Endothelial cell of umbilical vein (primary cell): ENCODE measurements around the gene INPP4B. TPM values are rescaled to one million over a fixed set of nuclear protein-coding genes. Genes with fewer than 3 reads are reported as not detected.

Experiments used
- BruUV-seq: library from RNA; stranded (reverse); fragments of 400-500 nt; replicated peaks from 2 replicates; lab custom pipeline; 2021; lab: Mats Ljungman, UMichigan
- CTCF ChIA-PET: fragments of 300-600, 350-600 bp; sonication (Branson Sonifier 250); formaldehyde crosslinking; loops from one replicate; lab custom pipeline; 2021; ENCODE audit warnings: antibody characterized with exemption, inconsistent platforms; lab: Charles Lee
- POLR2A ChIA-PET: fragments of 300-600, 350-600 bp; sonication (Branson Sonifier 250); formaldehyde crosslinking; loops from one replicate; lab custom pipeline; 2021; ENCODE audit warnings: antibody characterized with exemption, inconsistent platforms; lab: Charles Lee
- DNase-seq: peaks from one replicate; pipeline ENCODE4 v3.0.0-alpha.2; 2011; ENCODE audit warnings: low read depth, low spot score
- FAIRE-seq: peaks from 2 replicates; lab custom pipeline; 2011; peaks lifted over from hg19 to GRCh38; lab: Jason Lieb, UNC
- H2AFZ ChIP-seq: 2 replicates; pipeline ENCODE4 v1.6.0; 2012; ENCODE audit warnings: low read depth, low read length, control low read depth, inconsistent platforms
- H3K27ac ChIP-seq: 2 replicates; pipeline ENCODE4 v1.5.1; 2011; ENCODE audit warnings: low read depth, mild to moderate bottlenecking, control low read depth, low read length, moderate library complexity; ENCODE audit not compliant: insufficient read depth
- H3K27me3 ChIP-seq, 2 experiments: 2 replicates each; pipeline versions ENCODE4 v1.6.0 to v1.6.1; 2011; ENCODE audit warnings: low read length in 2 of 2, mixed read lengths in 1 of 2; ENCODE audit not compliant: control insufficient read depth in 2 of 2, insufficient read depth in 2 of 2
- H3K36me3 ChIP-seq, 2 experiments: 2 replicates in 1 of 2; 3 replicates in 1 of 2; pipeline ENCODE4 v1.5.1; 2011; ENCODE audit warnings: low read length in 2 of 2, mild to moderate bottlenecking in 1 of 2, moderate library complexity in 1 of 2; ENCODE audit not compliant: control insufficient read depth in 2 of 2, insufficient read depth in 2 of 2; ENCODE audit errors: extremely low read depth in 1 of 2
- H3K4me1 ChIP-seq: 3 replicates; pipeline ENCODE4 v1.5.1; 2011; ENCODE audit warnings: mild to moderate bottlenecking, low read length; ENCODE audit not compliant: control insufficient read depth, insufficient read depth; ENCODE audit errors: extremely low read depth
- H3K4me2 ChIP-seq: 2 replicates; pipeline ENCODE4 v1.6.1; 2011; ENCODE audit warnings: low read length, control low read depth, mixed read lengths; ENCODE audit not compliant: insufficient read depth
- H3K4me3 ChIP-seq, 3 experiments: fragments of 200-600 bp in 1 of 3; sonication (generic), shearing (Covaris generic) in 1 of 3; replicated peaks in 1 of 3; 2 replicates each; pipeline ENCODE4 v1.5.1; 2011 to 2016; ENCODE audit warnings: control low read depth in 3 of 3, low read length in 3 of 3, mild to moderate bottlenecking in 2 of 3, inconsistent platforms in 1 of 3, low read depth in 1 of 3, moderate library complexity in 1 of 3; ENCODE audit not compliant: insufficient read depth in 1 of 3
- H3K79me2 ChIP-seq: 2 replicates; pipeline ENCODE4 v1.6.0; 2012; ENCODE audit warnings: low read length, inconsistent platforms; ENCODE audit not compliant: control insufficient read depth, insufficient read depth
- H3K9ac ChIP-seq: replicated peaks from 2 replicates; pipeline ENCODE3; 2011; ENCODE audit warnings: low read length, control low read depth; ENCODE audit not compliant: insufficient read depth; ENCODE audit errors: extremely low read depth
- H3K9me1 ChIP-seq: replicated peaks from 3 replicates; pipeline ENCODE4 v1.6.0; 2011; ENCODE audit warnings: mild to moderate bottlenecking, low read length; ENCODE audit not compliant: control insufficient read depth, insufficient read depth; ENCODE audit errors: extremely low read depth
- H3K9me3 ChIP-seq: replicated peaks from 2 replicates; pipeline ENCODE4 v1.5.1; 2012; ENCODE audit warnings: low read length, inconsistent platforms; ENCODE audit not compliant: control insufficient read depth, insufficient read depth
- H4K20me1 ChIP-seq: replicated peaks from 2 replicates; pipeline ENCODE3; 2011; ENCODE audit warnings: mild to moderate bottlenecking, low read length; ENCODE audit not compliant: control insufficient read depth, insufficient read depth; ENCODE audit errors: extremely low read depth
- EZH2 ChIP-seq: IDR thresholded peaks from 2 replicates; pipeline ENCODE4 v1.6.1; 2012; ENCODE audit warnings: borderline replicate concordance, low read depth, mild to moderate bottlenecking, moderate library complexity, low read length, inconsistent platforms; ENCODE audit not compliant: severe bottlenecking
- FOS ChIP-seq: IDR thresholded peaks from 2 replicates; pipeline ENCODE4 v1.6.1; 2011; ENCODE audit warnings: mild to moderate bottlenecking, low read length, moderate library complexity, borderline replicate concordance; ENCODE audit not compliant: insufficient read depth
- GATA2 ChIP-seq: IDR thresholded peaks from 2 replicates; pipeline ENCODE4 v1.7.0; 2011; ENCODE audit warnings: low read depth, mild to moderate bottlenecking, moderate library complexity, mixed read lengths, low read length; ENCODE audit not compliant: insufficient read length, insufficient read depth
- JUN ChIP-seq: IDR thresholded peaks from 2 replicates; pipeline ENCODE4 v1.6.1; 2011; ENCODE audit warnings: borderline replicate concordance, low read depth; ENCODE audit not compliant: insufficient read length, insufficient read depth
- MYC ChIP-seq: IDR thresholded peaks from one replicate; pipeline ENCODE4 v1.6.1; 2011; ENCODE audit warnings: mild to moderate bottlenecking, low read depth, low read length
- POLR2A ChIP-seq: IDR thresholded peaks from 2 replicates; pipeline ENCODE4 v1.6.1; 2012; ENCODE audit warnings: low read depth, mild to moderate bottlenecking, control low read depth, low read length
- POLR2AphosphoS5 ChIP-seq: IDR thresholded peaks from 2 replicates; pipeline ENCODE4 v1.6.1; 2012; ENCODE audit warnings: low read depth, mild to moderate bottlenecking, control low read depth, low read length, moderate library complexity; ENCODE audit not compliant: insufficient read depth
- dilution Hi-C: fragments of 300-500 bp; cut with MboI; formaldehyde crosslinking; loops from one replicate; pipeline ENCODE4 v1.15.0; 2019; ENCODE audit warnings: low sequenced_read_pairs; ENCODE audit not compliant: extremely low pct_ligation_motif_present
- intact Hi-C: fragments of 100-400 bp; cut with micrococcal nuclease; formaldehyde crosslinking; loops from one replicate; pipeline ENCODE4 v1.10.0; 2022
- polyA plus RNA-seq, 4 experiments: library from polyadenylated mRNA; depleted of rRNA in 3 of 4; stranded (reverse) in 3 of 4; unstranded in 1 of 4; fragments of >200 nt; gene quantifications; 2 replicates each; pipeline versions ENCODE4 v1.2.1 to v1.2.3, GENCODE V29; 2011 to 2012; ENCODE audit warnings: missing spikeins in 1 of 4
- total RNA-seq: library from RNA; stranded (reverse); gene quantifications from 2 replicates; pipeline ENCODE4 v1.2.3, GENCODE V29; 2021
- TF ChIP-seq, protein P1 (sequence below), 2 donors: IDR thresholded peaks; 1 replicate in 1 of 2; 2 replicates in 1 of 2; pipeline ENCODE4 v1.5.1; 2011; ENCODE audit warnings: low read length in 2 of 2, mild to moderate bottlenecking in 2 of 2, moderate library complexity in 2 of 2, control low read depth in 1 of 2, inconsistent platforms in 1 of 2, low read depth in 1 of 2; ENCODE audit not compliant: insufficient read depth in 1 of 2; ENCODE audit errors: extremely low read depth in 1 of 2
- TF ChIP-seq, protein P2 (sequence below): IDR thresholded peaks from 2 replicates; pipeline ENCODE4 v1.6.1; 2011; ENCODE audit not compliant: insufficient read depth, insufficient read length

The INPP4B gene
- total and polyA plus RNA-seq, 2 donors (not counting 3 experiments of a cell fraction or from before 2014, with no cell fraction given), result 0.41 to 3.1 TPM

- intact Hi-C loops (no loop called here), dilution Hi-C loops (no loop called here)
- peak; percentile 28 for DNase-seq
- ChIA-PET CTCF (interaction anchor here (0.6 kb wide), 1 partner anchor 364 kb away, joined by 3 read pairs; no protein-coding TSS in a partner anchor), POLR2A (no interaction called here)
- no peaks in the 10 kb centered on the region for H3K9me1 ChIP-seq
- H2AFZ ChIP-seq, result peak overlapping the region; percentile 62
- no peaks in the 10 kb centered on the region for H3K79me2 ChIP-seq
- H4K20me1 ChIP-seq, result no peaks in the 10 kb centered on the region
- no peak overlapping the region for H3K27ac ChIP-seq
- H3K4me2 ChIP-seq, result no peak overlapping the region
- no peaks in the 10 kb centered on the region for H3K27me3 ChIP-seq
- no peak overlapping the region for H3K9ac ChIP-seq
- no peak overlapping the region for H3K4me3 ChIP-seq
- no peaks in the 10 kb centered on the region for H3K36me3 ChIP-seq
- peaks cover 12% of the 10 kb centered on the region for H3K4me1 ChIP-seq
- FAIRE-seq, result no peak
- TF ChIP-seq, protein P1, sequence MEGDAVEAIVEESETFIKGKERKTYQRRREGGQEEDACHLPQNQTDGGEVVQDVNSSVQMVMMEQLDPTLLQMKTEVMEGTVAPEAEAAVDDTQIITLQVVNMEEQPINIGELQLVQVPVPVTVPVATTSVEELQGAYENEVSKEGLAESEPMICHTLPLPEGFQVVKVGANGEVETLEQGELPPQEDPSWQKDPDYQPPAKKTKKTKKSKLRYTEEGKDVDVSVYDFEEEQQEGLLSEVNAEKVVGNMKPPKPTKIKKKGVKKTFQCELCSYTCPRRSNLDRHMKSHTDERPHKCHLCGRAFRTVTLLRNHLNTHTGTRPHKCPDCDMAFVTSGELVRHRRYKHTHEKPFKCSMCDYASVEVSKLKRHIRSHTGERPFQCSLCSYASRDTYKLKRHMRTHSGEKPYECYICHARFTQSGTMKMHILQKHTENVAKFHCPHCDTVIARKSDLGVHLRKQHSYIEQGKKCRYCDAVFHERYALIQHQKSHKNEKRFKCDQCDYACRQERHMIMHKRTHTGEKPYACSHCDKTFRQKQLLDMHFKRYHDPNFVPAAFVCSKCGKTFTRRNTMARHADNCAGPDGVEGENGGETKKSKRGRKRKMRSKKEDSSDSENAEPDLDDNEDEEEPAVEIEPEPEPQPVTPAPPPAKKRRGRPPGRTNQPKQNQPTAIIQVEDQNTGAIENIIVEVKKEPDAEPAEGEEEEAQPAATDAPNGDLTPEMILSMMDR (IDR thresholded peaks at IDR 0.05; ENCODE audit: extremely low read depth in 1 of 2, insufficient read depth in 1 of 2, low read depth in 1 of 2, low read length in 2 of 2), result no peak
- no peak for TF ChIP-seq MYC
- TF ChIP-seq POLR2AphosphoS5, result no peak
- TF ChIP-seq GATA2, result no peak
- TF ChIP-seq FOS, result no peak
- no peak for TF ChIP-seq EZH2
- TF ChIP-seq JUN, result no peak
- TF ChIP-seq, protein P2, sequence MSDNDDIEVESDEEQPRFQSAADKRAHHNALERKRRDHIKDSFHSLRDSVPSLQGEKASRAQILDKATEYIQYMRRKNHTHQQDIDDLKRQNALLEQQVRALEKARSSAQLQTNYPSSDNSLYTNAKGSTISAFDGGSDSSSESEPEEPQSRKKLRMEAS, result no peak
- TF ChIP-seq POLR2A, result no peak
- H3K9me3 ChIP-seq, result no peaks in the 10 kb centered on the region
- no TSS peak for BruUV-seq
Observed at GRCh38 chr4:142262956-142263355, 583.1 kb downstream of the INPP4B start.
